Upper lobe of right lung (tissue), 1 donor: ENCODE data around the gene ZFTA. TPM values are rescaled to one million over a fixed set of nuclear protein-coding genes. Genes with fewer than 3 reads are reported as not detected.
A peak's percentile ranks its signal among the peaks of the same experiment; 100 is the strongest.

Experiments
- ATAC-seq: fragments of 200-7000 bp; cut with Tn5 transposase; one replicate; pipeline ENCODE4 v1.9.1; 2020; ENCODE audit warnings: mild to moderate bottlenecking, moderate library complexity
- DNase-seq: peaks from one replicate; pipeline ENCODE4 v3.0.0-alpha.2; 2020
- H3K27ac ChIP-seq: fragments of 200-600 bp; one replicate; pipeline ENCODE4 v1.8.0; 2022
- H3K27me3 ChIP-seq: fragments of 200-600 bp; one replicate; pipeline ENCODE4 v1.8.0; 2022; ENCODE audit warnings: mild to moderate bottlenecking
- H3K36me3 ChIP-seq: fragments of 200-600 bp; one replicate; pipeline ENCODE4 v1.8.0; 2022
- H3K4me1 ChIP-seq: fragments of 200-600 bp; one replicate; pipeline ENCODE4 v1.8.0; 2022
- H3K4me3 ChIP-seq: fragments of 200-600 bp; one replicate; pipeline ENCODE4 v1.8.0; 2022; ENCODE audit warnings: mild to moderate bottlenecking
- H3K9me3 ChIP-seq: fragments of 200-600 bp; one replicate; pipeline ENCODE4 v1.8.0; 2022
- intact Hi-C: fragments of 100-400 bp; cut with DNase I; formaldehyde crosslinking; loops from one replicate; pipeline ENCODE4 v1.11.0; 2022
- long read RNA-seq: library from polyadenylated mRNA; unstranded; transcript quantifications from one replicate; pipeline ENCODE4 v2.0.0, GENCODE V29; 2021
- total RNA-seq: library from RNA; stranded (reverse); fragmentation: NEBNext Ultra II Directional; extraction: Animal tissue kit (Norgen Biotek cat#: 25700); gene quantifications from one replicate; pipeline ENCODE4 v1.2.1, GENCODE V29; 2021
- TF ChIP-seq, protein P1 (sequence below): fragments of 200-600 bp; IDR thresholded peaks from one replicate; pipeline ENCODE4 v1.8.0; 2022; ENCODE audit warnings: antibody characterized with exemption
- donor health status: DM: no; HTN: yes; CAD: no; lungs with severe emphysema.

The ZFTA gene
- total RNA-seq = 9.5 TPM
- long read RNA-seq, partial matches to known transcripts = 0 of 19 reads
- long read RNA-seq, other reads (novel, unspliced or antisense) = 19 of 19 reads

DNA sequence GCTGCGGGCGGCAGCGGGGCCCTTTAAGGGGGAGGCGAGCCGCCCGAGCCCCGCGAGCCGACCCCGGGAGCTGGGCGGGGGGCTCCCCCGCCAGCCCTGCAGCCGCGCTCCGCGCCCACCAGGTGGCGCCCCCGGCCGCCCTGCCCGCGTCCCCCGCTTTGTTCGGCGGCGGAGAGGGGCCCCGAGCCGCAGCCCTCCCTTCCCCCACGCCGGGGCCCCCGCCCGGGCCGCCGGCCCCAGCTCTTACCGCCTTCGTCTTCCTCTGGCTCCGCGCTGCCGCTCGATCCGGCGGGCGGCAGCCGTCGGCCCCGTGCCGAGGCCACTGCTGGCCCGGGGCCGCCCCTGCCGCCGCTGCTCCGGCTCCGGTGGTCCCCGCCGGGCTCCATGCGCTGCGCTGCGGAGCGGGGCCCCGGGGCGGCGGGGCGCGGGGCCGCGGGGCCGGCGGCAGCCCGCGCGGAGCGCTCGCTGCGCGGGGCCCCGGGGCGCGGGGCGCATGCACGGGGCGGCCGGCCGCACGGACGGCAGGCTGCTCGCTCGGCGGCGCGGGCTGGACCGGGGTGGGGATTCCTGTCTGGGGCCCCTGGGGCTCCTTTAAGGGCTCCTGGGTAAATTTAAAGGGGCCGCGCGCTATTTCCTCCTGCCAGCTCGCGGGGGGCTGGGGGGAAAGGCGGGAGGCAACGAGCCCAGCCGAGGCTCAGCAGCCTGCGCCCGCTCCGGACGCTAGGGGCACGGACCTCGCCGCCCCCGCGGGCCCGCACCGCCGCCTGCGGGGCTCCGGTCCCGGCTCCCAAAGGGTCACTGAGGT is at the start of gene ZFTA:
TSS of gene ZFTA (minus strand) at position 539 of the 805 bp plus-strand sequence. CDS start at position 386, 153 bp downstream.
- no peaks in the 10 kb centered on the region for H3K27me3 ChIP-seq
- ATAC-seq = peak; percentile 75
- H3K36me3 ChIP-seq = no peaks in the 10 kb centered on the region
- H3K4me3 ChIP-seq = peak within 1 kb of the TSS; percentile 82
- TF ChIP-seq, protein P1, sequence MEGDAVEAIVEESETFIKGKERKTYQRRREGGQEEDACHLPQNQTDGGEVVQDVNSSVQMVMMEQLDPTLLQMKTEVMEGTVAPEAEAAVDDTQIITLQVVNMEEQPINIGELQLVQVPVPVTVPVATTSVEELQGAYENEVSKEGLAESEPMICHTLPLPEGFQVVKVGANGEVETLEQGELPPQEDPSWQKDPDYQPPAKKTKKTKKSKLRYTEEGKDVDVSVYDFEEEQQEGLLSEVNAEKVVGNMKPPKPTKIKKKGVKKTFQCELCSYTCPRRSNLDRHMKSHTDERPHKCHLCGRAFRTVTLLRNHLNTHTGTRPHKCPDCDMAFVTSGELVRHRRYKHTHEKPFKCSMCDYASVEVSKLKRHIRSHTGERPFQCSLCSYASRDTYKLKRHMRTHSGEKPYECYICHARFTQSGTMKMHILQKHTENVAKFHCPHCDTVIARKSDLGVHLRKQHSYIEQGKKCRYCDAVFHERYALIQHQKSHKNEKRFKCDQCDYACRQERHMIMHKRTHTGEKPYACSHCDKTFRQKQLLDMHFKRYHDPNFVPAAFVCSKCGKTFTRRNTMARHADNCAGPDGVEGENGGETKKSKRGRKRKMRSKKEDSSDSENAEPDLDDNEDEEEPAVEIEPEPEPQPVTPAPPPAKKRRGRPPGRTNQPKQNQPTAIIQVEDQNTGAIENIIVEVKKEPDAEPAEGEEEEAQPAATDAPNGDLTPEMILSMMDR = peak; percentile 39
- peak; percentile 83 for DNase-seq
- no peaks in the 10 kb centered on the region for H3K9me3 ChIP-seq
- H3K27ac ChIP-seq = peak within 1 kb of the TSS; percentile 68
- peaks cover 22% of the 10 kb centered on the region for H3K4me1 ChIP-seq
- intact Hi-C loops = no loop called here

DNA sequence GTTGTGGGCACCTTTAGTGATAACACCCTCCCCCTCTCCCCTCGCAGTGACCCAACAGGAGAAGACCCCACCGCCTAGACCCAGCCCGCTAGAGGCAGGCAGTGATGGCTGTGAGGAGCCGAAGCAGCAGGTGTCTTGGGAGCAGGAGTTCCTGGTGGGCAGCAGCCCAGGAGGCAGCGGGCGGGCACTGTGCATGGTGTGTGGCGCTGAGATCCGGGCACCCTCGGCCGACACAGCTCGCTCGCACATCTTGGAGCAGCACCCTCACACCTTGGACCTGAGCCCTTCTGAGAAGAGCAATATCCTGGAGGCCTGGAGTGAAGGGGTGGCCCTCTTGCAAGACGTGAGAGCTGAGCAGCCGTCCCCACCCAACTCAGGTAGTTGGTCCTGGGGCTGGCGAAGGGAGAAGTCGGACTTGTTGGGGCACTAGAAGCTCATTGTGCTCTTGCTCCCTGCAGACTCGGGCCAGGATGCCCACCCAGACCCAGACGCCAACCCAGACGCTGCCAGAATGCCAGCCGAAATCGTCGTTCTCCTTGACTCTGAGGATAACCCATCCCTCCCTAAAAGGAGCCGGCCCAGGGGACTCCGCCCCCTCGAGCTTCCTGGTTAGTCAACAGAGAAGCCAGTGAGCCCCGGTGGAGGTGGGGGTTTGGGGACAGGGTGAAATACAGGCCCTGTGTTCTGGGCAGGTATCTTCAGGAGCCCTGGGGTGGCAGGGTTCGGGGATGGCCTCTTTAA is 49.4 kb upstream of the ZFTA start:
- no peak for ATAC-seq
- intact Hi-C loops = no loop called here
- Histone ChIP-seq H3K27me3 (no peaks in the 10 kb centered on the region), H3K4me1 (peaks cover 17% of the 10 kb centered on the region), H3K27ac (no peak overlapping the region), H3K9me3 (no peaks in the 10 kb centered on the region), H3K36me3 (peaks cover 56% of the 10 kb centered on the region), H3K4me3 (no peak overlapping the region)
- TF ChIP-seq, protein P1 = no peak
- DNase-seq = no peak

DNA sequence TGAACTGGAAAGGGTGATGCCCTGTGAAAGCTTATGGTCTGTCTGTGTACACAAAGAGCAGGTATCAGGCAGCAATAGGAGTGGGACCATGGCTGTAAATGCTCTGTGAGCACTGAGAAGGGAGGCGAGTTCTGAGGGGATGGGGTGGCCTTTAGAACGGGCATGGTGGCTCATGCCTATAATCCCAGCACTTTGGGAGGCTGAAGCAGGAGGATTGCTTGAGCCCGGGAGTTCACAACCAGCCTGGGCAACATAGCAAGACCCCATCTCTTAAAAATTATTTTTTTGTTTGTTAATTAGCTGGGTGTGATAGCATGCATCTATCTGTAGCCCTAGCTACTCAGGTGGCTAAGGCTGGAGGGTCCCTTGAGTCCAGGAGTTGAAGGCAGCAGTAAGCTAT is 48.2 kb upstream of the ZFTA start:
- Histone ChIP-seq H3K4me1 (peaks cover 25% of the 10 kb centered on the region), H3K9me3 (no peaks in the 10 kb centered on the region), H3K36me3 (peaks cover 44% of the 10 kb centered on the region), H3K4me3 (no peak overlapping the region), H3K27me3 (no peaks in the 10 kb centered on the region), H3K27ac (no peak overlapping the region)
- intact Hi-C loops = no loop called here
- ATAC-seq (no peak), DNase-seq (no peak)
- TF ChIP-seq, protein P1 = no peak

DNA sequence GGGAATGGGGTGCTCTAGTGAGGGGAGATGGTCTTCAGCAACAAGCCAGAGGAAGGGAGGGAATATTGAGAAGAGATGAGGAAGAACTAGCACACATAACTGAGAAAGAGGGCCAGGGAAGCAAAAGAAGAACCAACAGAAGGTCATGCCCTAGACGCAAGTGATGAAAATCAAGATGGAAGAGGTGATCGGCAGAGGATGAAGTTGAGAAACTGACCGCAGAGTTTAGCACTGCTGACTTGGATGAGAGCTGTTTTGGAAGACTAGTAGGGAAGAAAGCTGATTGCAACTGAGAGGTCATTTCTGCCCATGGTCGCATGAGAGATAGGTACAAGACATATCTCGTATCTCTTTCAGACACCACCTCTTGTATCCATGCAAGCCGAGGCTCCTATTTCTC is 47.6 kb upstream of the ZFTA start:
- intact Hi-C loops = no loop called here
- H3K36me3 ChIP-seq = peaks cover 38% of the 10 kb centered on the region

DNA sequence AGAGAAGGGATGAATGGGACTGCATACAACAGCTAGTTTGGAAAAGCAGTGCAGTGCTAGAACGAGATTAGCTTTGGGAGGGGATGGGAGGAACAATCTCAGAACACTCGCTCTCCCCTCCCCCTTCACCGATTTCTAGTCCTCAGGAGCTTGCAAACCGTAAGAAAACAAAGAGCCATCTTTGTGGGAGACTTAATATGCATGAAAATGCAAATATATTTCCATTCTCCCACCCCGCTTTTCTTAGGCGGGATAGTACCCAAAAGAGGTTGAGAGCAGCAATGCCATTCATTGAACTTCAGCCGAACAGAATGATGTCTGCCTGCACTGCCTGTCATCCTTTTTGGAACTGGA is 45.8 kb upstream of the ZFTA start:
- Histone ChIP-seq H3K9me3 (no peaks in the 10 kb centered on the region), H3K36me3 (peaks cover 23% of the 10 kb centered on the region), H3K4me3 (peak overlapping the region; percentile 94), H3K27me3 (no peaks in the 10 kb centered on the region), H3K27ac (no peak overlapping the region), H3K4me1 (peaks cover 25% of the 10 kb centered on the region)
- TF ChIP-seq, protein P1 = no peak
- ATAC-seq = no peak
- intact Hi-C loops = no loop called here
- no peak for DNase-seq

More for the DNA sequence above, 47.6 kb upstream of the ZFTA start:
- Histone ChIP-seq H3K27me3 (no peaks in the 10 kb centered on the region), H3K9me3 (no peaks in the 10 kb centered on the region), H3K4me3 (no peak overlapping the region), H3K27ac (no peak overlapping the region), H3K4me1 (peaks cover 25% of the 10 kb centered on the region)
- DNase-seq (no peak), ATAC-seq (peak; percentile 37)
- TF ChIP-seq, protein P1 = no peak
